Activated T-cell treated with anti-CD3 and anti-CD28 coated beads, Interleukin-2, amount 50 U/mL, for 4 hours (primary cell): ENCODE data around the gene PYGM. TPM values are rescaled to one million over a fixed set of nuclear protein-coding genes. Genes with fewer than 3 reads are reported as not detected.
A peak's percentile ranks its signal among the peaks of the same experiment; 100 is the strongest.

Experiments used
- ATAC-seq, 2 donors: fragments of 200-7000 bp; cut with Tn5 transposase; one replicate each; pipeline ENCODE4 v1.10.0; 2021
- DNase-seq: peaks from one replicate; pipeline ENCODE4 v3.0.0-alpha.2; 2020
- H3K27me3 Mint-ChIP-seq: one replicate; pipeline ENCODE4 v1.8.0; 2021; ENCODE audit warnings: low read depth, mixed read lengths
- H3K36me3 Mint-ChIP-seq: one replicate; pipeline ENCODE4 v1.8.0; 2022; ENCODE audit warnings: mixed read lengths; ENCODE audit not compliant: insufficient read depth
- H3K4me1 Mint-ChIP-seq: one replicate; pipeline ENCODE4 v1.8.0; 2021; ENCODE audit warnings: low read depth, mixed read lengths
- H3K4me3 Mint-ChIP-seq: one replicate; pipeline ENCODE4 v1.8.0; 2021; ENCODE audit warnings: mild to moderate bottlenecking, moderate library complexity, mixed read lengths
- H3K9me3 Mint-ChIP-seq: one replicate; pipeline ENCODE4 v1.8.0; 2021; ENCODE audit warnings: mixed read lengths
- total RNA-seq, 3 donors: library from RNA; stranded (reverse); gene quantifications; one replicate each; pipeline ENCODE4 v1.2.1, GENCODE V29; 2021

Gene PYGM
- total RNA-seq, 3 donors from 2014 or later, result 1.7 to 2.7 (median 2.1) TPM

DNA sequence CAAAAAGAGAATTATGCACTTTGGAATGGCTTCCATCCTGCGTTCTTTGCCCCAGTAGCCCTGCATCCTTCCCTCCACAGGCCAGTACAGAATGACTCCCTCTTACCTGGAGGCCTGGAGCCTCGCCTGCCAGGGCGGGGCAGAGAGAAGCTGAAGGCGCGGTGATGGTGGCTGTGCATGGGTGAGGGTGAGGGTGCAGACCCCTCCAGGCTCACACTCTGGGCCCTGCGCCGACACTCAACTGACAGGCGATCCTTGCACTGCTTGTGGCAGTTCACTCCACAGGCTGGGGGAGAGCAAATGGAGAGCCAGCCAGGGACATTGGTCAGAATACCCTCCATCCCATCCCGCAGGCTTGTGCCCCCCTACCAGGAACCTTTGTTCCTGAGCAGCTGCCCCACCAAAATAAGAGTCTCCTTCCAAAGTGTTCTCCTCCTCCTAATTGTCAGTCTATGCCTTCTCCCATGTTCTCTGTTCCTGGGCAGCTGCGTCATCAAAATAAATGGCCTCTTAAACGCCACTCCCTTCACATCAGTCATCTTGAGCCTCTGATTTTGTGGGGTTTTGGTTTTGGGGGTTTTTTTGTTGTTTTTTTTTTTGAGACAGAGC, 30.9 kb downstream of the PYGM start:
- ATAC-seq (no peak), DNase-seq (no peak)
- H3K36me3 Mint-ChIP-seq, result peaks cover 13% of the 10 kb centered on the region
- no peaks in the 10 kb centered on the region for H3K9me3 Mint-ChIP-seq
- no peak overlapping the region for H3K4me3 Mint-ChIP-seq
- H3K27me3 Mint-ChIP-seq, result no peaks in the 10 kb centered on the region
- peaks cover 13% of the 10 kb centered on the region for H3K4me1 Mint-ChIP-seq

DNA sequence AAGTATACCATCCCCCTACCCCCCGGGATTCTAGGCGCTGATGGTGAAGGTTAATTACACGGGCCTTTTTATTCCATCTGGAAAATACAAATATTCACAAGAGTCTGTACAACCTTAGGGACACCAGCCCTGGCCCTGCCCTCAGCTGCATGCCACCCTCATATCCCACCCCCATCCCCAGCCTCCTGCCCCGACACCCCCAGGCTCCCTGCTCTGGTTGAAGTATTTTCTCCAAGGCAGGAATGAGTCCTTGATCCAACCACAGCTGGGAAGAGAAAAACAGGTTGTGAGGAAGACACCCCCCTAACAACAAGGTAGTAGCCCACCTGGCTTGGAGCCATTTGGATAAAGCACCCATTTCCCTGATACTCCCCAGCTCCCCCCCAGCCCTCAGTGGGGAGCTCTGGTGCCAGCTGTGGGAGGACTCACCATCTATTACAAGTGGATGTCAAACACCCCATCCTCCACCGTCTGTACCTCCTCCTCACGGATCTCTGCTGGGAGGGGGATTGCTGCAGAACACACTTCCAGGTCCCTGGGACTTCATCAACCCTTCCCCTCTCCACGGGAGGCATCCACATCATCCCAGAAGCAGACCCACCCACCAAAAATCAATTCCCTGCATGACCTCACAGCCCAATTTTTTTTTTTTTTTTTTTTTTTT, 32.8 kb downstream of the PYGM start:
- Mint-ChIP-seq H3K9me3 (no peaks in the 10 kb centered on the region), H3K4me3 (no peak overlapping the region), H3K4me1 (peaks cover 13% of the 10 kb centered on the region)

DNA sequence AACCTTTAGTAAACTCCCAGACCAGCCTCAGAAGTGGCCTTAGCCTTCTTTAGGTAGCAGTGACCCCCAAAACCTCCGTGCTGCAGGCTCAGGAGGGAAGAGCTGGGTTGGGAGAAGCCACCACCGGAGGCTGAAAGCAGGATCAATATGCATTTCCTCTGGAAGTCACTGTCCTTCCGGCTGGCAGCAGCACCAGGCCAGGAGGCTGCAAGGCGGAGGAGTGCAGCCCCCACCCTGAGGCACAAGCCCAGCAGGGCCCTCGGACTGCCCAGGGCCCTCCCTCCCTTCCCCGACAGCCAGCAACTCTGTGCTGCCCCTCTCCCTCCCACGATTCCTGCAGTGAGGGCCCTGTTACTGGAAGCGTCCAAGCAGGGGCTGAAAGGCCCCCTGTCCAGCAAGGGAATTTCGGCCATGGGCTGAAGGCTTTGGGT, 33.5 kb downstream of the PYGM start:
- ATAC-seq (no peak), DNase-seq (no peak)
- Mint-ChIP-seq H3K36me3 (peaks cover 6% of the 10 kb centered on the region), H3K27me3 (peaks cover 8% of the 10 kb centered on the region), H3K4me3 (no peak overlapping the region), H3K4me1 (peaks cover 13% of the 10 kb centered on the region), H3K9me3 (no peaks in the 10 kb centered on the region)

More for the DNA sequence above, 32.8 kb downstream of the PYGM start:
- peaks cover 5% of the 10 kb centered on the region for H3K27me3 Mint-ChIP-seq
- peaks cover 13% of the 10 kb centered on the region for H3K36me3 Mint-ChIP-seq
- DNase-seq (no peak), ATAC-seq (no peak)

DNA sequence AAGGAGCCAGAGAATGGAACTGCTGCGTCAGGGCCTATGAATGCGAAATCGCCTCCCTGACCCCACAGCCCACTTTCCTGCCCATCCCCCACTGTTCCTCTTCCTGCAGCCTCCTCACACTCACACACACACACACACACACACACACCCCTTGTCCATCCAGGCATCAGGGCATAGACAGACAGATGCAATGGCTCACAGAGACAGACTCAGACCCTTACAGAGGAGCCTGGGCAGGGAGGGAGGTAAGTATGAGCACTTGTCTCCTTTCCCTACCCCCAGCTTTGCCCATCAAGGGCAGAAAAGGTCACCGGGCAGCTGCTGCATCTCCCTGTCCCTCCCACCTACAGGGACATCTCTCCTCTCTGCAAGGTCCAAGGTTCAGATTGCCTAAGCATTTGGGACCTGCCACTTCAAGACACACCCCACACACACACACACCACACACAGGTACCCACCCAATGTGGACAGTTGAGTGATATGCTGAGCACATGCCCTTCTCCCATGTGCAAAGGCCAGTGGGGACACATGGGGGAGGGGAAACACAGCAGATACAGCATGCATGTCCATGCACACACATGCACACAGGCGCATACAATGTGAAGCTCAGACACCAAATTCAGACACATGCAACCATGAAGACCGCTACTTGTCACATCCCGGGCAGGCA, 34.8 kb downstream of the PYGM start:
- H3K4me1 Mint-ChIP-seq, result peaks cover 13% of the 10 kb centered on the region
- no peaks in the 10 kb centered on the region for H3K9me3 Mint-ChIP-seq
- no peak for ATAC-seq
- DNase-seq, result no peak
- peaks cover 3% of the 10 kb centered on the region for H3K36me3 Mint-ChIP-seq
- peaks cover 19% of the 10 kb centered on the region for H3K27me3 Mint-ChIP-seq
- H3K4me3 Mint-ChIP-seq, result no peak overlapping the region

DNA sequence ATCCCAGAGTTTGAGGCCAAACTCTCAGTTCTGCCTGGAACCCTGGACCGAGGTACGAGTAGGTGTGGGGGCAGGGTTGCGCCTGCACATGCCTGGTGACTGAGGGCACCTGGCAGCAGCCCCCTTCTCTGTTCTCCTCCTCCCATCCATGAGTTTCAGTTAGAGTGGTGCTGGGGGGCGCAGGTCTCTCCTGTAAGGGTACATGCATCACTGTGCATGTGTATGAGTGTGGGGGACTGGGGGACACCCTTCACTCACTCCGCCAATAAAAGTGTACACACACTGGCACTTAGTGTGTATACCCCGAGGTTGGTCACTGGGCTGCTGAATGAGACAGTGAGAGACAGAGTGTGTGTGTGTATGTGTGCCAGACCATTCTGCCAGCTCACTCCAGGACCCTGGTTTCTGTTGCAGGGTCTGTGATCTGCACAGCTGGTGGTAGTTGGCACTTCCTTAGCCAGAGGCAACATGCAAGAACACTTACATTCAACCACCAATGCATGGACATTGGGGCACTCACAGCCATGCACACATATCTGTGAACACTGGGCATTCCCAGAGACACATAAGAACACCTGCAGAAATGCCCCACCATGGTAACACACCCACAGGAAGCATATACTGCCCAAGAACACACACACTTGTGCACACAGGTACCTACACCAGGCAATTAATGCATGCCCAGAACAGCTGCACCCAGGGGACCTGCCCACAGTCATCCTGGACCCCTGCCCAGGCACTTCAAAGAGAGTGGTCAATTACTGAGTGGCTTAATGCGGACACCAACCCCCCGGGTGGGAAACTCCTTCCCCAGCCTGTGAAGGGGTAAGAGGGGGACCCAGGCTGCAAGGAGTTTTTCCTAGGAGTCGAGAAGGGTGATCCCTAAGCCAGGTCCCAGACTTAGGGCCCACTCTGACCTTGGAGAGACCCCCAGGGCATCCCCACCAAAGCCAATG, 35.6 kb downstream of the PYGM start:
- Mint-ChIP-seq H3K27me3 (peaks cover 22% of the 10 kb centered on the region), H3K4me3 (peak overlapping the region; percentile 68), H3K36me3 (peaks cover 3% of the 10 kb centered on the region), H3K9me3 (no peaks in the 10 kb centered on the region), H3K4me1 (peaks cover 13% of the 10 kb centered on the region)
- ATAC-seq (no peak), DNase-seq (no peak)

DNA sequence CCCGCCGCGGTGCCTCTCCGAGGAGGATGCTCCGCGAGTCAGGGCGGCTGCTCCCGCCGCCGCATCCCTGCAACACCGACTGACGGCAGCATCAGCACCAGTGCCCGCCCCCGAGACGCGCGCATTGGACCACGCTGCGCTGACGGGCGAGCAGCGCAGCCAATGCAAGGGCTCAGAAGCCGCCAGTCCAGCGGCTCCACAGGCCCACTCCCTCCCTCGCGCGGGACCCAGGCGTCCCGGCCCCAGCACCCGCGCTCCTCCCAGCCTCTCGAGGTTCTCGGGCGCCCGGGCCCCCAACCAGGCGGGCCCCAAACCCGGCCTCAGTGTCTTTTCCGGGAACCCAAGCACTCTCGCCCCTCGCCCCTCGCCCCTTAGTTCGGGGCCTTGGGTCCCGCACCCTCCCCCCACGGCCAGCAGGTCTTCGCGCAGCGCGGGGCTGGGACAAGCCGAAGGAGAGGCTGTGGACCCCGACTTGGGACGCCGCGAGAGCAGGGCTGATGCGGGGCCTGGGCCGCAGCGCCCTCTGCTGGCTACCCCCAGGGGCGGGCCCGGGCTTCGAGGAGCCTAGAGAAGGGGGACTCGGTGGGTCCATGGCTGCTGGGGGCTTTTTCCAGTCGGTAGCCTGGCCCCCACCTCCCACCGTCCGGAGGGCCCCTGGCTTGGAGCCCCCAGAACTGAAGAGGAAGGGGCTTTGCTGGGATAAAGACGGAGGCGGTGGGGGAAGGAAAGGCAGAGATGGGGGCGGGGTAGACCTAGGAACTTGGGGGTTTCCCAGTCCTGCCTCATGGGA, 36.5 kb downstream of the PYGM start, which contains the start of gene NRXN2:
NRXN2 (minus strand) TSS at position 81 of the 790 bp plus-strand sequence. CDS start 9,498 bp downstream, outside the sequence.
- peaks cover 25% of the 10 kb centered on the region for H3K27me3 Mint-ChIP-seq
- no peaks in the 10 kb centered on the region for H3K9me3 Mint-ChIP-seq
- peak within 1 kb of the TSS; percentile 68 for H3K4me3 Mint-ChIP-seq
- peaks cover 3% of the 10 kb centered on the region for H3K36me3 Mint-ChIP-seq
- DNase-seq (peak; percentile 81), ATAC-seq (peak; percentile 99)
- peaks cover 13% of the 10 kb centered on the region for H3K4me1 Mint-ChIP-seq

DNA sequence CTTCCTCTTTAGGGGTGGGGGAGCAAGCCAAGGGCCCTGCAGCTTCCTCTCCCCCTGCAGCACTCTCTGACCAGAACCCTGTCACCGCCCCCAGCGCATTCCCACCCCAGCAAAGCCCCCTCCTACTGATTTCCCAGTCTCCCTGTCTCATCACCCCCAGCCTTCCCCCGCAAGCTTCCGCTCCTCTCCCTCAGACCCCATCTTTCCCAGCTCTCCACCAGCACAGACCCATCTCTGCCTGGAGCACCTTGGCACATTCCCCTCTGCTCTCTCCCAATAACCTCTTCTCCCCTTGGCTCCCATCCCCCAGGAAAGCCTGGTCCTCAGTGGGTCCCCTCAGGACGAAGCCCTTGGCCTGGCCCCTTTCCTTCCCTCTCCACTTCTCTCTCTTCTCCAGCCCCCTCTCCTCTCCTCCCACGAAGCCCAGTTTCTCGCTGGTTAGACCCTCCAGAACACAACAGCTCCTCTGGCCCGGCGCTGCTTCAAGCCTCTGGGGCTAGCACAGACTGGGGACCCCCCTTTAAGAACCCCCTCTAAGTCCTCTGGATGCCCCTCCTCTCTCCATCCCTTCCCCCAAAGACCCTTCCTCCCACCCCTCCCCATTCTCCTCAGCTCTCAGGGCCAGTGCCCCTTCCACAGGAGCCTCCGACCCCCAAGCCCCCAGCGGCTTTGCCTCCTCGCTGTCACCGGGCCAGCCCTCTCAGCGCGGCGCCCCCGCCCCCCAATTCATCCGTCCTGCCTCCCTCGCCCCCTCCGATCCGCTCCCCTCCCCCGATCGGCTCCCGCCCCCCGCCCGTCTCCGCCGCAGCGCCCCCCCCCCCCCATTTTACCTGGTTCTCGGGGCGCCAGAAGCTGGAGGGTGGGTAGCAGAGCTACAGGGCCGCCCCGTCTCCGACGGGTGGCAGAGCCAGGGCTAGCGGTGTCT, 37.4 kb downstream of the PYGM start:
- DNase-seq (no peak), ATAC-seq (no peak)
- peak overlapping the region; percentile 42 for H3K4me3 Mint-ChIP-seq
- H3K4me1 Mint-ChIP-seq, result peaks cover 13% of the 10 kb centered on the region
- no peaks in the 10 kb centered on the region for H3K9me3 Mint-ChIP-seq
- H3K27me3 Mint-ChIP-seq, result peaks cover 29% of the 10 kb centered on the region
- H3K36me3 Mint-ChIP-seq, result no peaks in the 10 kb centered on the region

DNA sequence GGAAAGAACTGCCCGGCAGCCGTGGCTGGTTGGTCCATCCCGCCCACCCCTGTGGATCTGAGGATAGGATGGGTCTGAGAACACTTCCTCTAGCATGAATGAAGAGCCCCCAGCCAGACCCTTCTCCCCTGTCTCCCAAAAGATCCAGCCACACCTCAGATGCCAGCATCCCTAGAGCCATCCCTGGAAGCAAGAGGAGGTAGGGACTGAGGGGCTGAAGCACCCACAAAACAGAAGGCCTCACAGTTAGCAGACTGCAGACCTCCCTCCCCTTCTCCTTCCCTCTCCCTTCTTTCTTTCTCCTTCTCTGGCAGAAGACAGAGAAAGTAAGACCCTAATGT, 38.4 kb downstream of the PYGM start:
- H3K27me3 Mint-ChIP-seq, result peaks cover 39% of the 10 kb centered on the region
- H3K9me3 Mint-ChIP-seq, result no peaks in the 10 kb centered on the region
- no peak overlapping the region for H3K4me3 Mint-ChIP-seq
- ATAC-seq (no peak), DNase-seq (no peak)
- H3K4me1 Mint-ChIP-seq, result peaks cover 13% of the 10 kb centered on the region
- no peaks in the 10 kb centered on the region for H3K36me3 Mint-ChIP-seq

DNA sequence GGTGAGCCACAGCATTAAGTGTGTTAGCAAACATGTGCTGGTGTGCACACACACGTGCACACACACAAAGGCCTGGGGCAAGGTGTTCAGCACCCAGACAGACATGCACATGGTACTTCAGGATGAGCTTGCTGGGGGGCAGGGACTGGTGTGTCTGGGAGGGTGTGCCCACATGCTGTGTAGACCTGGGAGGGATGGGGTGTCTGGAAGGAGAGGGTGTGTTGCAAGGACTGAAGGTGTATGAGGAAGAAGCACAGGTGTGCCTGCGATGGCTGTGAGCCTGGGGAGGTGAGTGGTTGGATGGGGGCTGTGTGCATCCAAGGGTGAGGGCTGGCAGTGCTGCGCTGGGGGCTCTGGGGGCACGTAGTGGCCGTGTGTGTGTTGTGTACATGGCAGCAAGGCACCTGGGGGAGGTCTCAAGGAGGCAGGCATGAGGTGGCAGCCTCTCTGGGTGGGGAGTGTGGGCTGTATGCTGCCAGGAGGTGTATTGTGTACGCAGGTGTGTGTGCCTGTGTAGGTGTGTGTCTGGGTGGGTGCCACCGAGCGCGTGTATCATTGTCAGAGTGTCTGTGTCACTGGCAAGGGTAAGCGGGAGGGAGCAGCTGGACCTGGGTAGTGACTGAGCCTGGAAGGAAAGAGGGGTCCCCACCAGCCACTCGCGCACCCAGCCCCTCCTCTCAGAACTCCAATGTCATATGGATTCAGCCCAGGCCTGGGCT, 39.0 kb downstream of the PYGM start:
- no peak for ATAC-seq
- Mint-ChIP-seq H3K4me3 (no peak overlapping the region), H3K4me1 (peaks cover 13% of the 10 kb centered on the region), H3K27me3 (peaks cover 44% of the 10 kb centered on the region), H3K9me3 (no peaks in the 10 kb centered on the region), H3K36me3 (no peaks in the 10 kb centered on the region)
- no peak for DNase-seq

DNA sequence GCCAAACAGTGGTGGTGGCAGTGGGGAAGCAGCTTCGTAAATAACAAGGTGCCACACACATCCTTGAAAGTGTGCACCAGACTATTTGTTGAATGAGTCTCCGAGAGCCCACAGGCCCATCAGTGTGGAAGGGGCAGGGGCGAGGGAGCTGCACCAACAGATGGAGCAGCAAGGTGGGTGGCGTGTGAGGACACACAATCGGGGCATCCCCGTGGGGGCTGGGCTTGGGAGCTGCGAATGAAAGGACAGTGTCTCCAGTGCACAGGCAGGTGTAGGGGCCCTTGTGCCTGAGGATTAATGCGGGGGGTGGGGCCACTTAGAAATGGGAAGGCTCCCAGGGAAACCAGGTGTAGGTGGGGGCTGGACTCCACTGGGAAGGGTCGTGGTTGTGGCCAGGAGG, 39.6 kb downstream of the PYGM start:
- ATAC-seq, result no peak
- Mint-ChIP-seq H3K36me3 (no peaks in the 10 kb centered on the region), H3K4me1 (peaks cover 9% of the 10 kb centered on the region), H3K27me3 (peaks cover 48% of the 10 kb centered on the region), H3K9me3 (no peaks in the 10 kb centered on the region), H3K4me3 (no peak overlapping the region)
- no peak for DNase-seq

DNA sequence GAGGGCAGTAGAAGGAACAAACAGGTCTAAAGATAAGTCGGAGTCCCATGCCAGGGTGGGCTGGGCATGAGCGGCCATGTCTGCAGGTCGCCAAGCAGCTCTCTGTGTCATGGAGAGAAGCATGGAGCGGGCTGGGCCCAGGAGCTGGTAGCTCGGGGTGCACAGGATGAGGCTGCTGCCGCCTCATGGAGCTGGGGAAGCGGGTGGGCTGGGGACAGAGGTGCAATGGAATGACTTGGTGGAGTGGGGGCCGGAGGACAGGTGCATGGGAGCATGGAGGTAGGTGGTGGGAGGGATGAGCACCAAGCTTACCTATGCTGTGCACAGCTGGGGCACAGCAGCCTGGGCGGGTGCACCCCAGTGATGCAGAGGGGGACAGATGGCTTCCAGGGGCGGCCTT, 40.4 kb downstream of the PYGM start:
- Mint-ChIP-seq H3K4me3 (no peak overlapping the region), H3K4me1 (peaks cover 7% of the 10 kb centered on the region), H3K9me3 (no peaks in the 10 kb centered on the region), H3K36me3 (no peaks in the 10 kb centered on the region), H3K27me3 (peaks cover 55% of the 10 kb centered on the region)
- ATAC-seq (no peak), DNase-seq (no peak)

DNA sequence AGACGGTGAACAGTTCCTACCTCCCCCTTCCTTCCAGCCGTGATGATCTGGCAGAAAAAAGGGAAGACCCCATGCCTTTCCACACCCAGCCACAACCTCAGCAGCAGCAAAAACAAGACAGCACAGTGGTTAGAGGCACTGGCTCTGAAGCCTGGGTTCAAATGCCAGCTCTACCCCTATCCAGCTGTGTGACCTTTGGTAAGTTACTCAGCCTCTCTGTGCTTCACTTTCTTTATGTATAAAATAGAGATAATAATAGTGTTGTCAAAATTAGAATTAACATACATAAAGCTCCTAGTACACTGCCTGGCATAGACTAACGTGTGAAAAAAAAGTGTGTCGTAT, 41.0 kb downstream of the PYGM start:
- Mint-ChIP-seq H3K27me3 (peaks cover 62% of the 10 kb centered on the region), H3K4me3 (no peak overlapping the region), H3K9me3 (no peaks in the 10 kb centered on the region), H3K4me1 (peaks cover 6% of the 10 kb centered on the region), H3K36me3 (no peaks in the 10 kb centered on the region)
- DNase-seq, result no peak
- no peak for ATAC-seq
